22Rv1 (cell line): Measurements from ENCODE around the gene PTBP3.

Experiments used
- ZFX ChIP-seq: fragments of 450-650 bp; IDR thresholded peaks from 2 replicates; pipeline ENCODE4 v1.6.1; 2017; ENCODE audit warnings: antibody characterized with exemption, borderline replicate concordance
- TF ChIP-seq, protein P1 (sequence below): fragments of 450-650 bp; IDR thresholded peaks from 2 replicates; pipeline ENCODE4 v1.5.1; 2017; ENCODE audit warnings: mild to moderate bottlenecking

DNA sequence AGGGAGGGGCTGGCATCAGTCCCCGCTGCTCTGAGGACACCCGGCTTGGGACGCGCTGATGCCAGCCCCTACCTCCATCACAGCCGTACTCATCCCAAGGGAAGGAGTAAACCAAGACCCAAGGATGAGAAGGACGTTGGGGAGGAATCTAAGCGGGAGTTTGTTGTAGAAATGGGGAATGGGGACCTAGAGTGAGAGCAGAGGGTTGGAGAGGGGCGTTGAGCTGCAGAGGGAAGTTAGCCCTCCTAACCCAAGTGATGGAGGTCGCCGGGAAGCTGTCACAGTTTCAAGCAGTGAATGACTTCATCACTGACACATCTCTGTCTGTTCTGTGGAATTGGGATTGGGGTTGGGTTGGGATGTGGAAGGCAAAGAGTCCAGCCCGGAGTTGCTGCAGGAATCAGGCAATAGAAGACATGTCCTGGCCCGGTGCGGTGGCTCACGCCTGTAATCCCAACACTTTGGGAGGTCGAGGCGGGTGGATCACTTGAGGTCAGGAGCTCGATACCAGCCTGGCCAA, 157.6 kb downstream of the PTBP3 start:
- TF ChIP-seq, protein P1, sequence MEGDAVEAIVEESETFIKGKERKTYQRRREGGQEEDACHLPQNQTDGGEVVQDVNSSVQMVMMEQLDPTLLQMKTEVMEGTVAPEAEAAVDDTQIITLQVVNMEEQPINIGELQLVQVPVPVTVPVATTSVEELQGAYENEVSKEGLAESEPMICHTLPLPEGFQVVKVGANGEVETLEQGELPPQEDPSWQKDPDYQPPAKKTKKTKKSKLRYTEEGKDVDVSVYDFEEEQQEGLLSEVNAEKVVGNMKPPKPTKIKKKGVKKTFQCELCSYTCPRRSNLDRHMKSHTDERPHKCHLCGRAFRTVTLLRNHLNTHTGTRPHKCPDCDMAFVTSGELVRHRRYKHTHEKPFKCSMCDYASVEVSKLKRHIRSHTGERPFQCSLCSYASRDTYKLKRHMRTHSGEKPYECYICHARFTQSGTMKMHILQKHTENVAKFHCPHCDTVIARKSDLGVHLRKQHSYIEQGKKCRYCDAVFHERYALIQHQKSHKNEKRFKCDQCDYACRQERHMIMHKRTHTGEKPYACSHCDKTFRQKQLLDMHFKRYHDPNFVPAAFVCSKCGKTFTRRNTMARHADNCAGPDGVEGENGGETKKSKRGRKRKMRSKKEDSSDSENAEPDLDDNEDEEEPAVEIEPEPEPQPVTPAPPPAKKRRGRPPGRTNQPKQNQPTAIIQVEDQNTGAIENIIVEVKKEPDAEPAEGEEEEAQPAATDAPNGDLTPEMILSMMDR = no peak
- TF ChIP-seq ZFX = no peak
